K562 (cell line): ENCODE measurements around the gene MFAP5. TPM values are rescaled to one million over a fixed set of nuclear protein-coding genes. Genes with fewer than 3 reads are reported as not detected.

Experiments used
- C11orf30 ChIP-seq: fragments of 450-650 bp; IDR thresholded peaks from 2 replicates; pipeline ENCODE4 v1.6.1; 2016; ENCODE audit warnings: low read depth, mild to moderate bottlenecking
- E4F1 ChIP-seq: fragments of 250-450 bp; sonication (Bioruptor Pico); IDR thresholded peaks from 2 replicates; pipeline ENCODE4 v1.5.0; 2021; ENCODE audit warnings: mild to moderate bottlenecking, borderline replicate concordance
- MEF2D ChIP-seq: conservative IDR thresholded peaks from 2 replicates; pipeline ENCODE4 v1.6.1; 2016; ENCODE audit warnings: low read depth, missing genetic modification characterization, missing compliant biosample characterization
- NRF1 ChIP-seq, 2 experiments: fragments of 450-650 bp; IDR thresholded peaks in 1 of 2; conservative IDR thresholded peaks in 1 of 2; 2 replicates each; pipeline ENCODE4 v1.6.1; 2014; ENCODE audit warnings: mild to moderate bottlenecking in 2 of 2
- POLR2H ChIP-seq: IDR thresholded peaks from 2 replicates; pipeline ENCODE4 v1.6.1; 2016; ENCODE audit warnings: missing genetic modification characterization, low read depth, mild to moderate bottlenecking, control low read depth, missing compliant biosample characterization, moderate library complexity
- PURB ChIP-seq: sonication (generic); formaldehyde crosslinking; IDR thresholded peaks from 2 replicates; pipeline ENCODE4 v1.9.0; 2021; ENCODE audit warnings: low read depth, mild to moderate bottlenecking, missing genetic modification reagents
- SNIP1 ChIP-seq: fragments of 450-650 bp; IDR thresholded peaks from 2 replicates; pipeline ENCODE4 v1.7.1; 2017; ENCODE audit warnings: low read depth, mild to moderate bottlenecking
- SOX6 ChIP-seq: fragments of 450-650 bp; IDR thresholded peaks from 2 replicates; pipeline ENCODE4 v1.6.1; 2014; ENCODE audit warnings: mild to moderate bottlenecking
- TFE3 ChIP-seq: fragments of 450-650 bp; formaldehyde crosslinking; IDR thresholded peaks from 2 replicates; pipeline ENCODE4 v1.4.0; 2020; ENCODE audit warnings: mild to moderate bottlenecking, mixed read lengths
- ZBTB12 ChIP-seq: fragments of 250-450 bp; sonication (Bioruptor Pico); IDR thresholded peaks from 2 replicates; pipeline ENCODE4 v1.4.0; 2020
- ZBTB17 ChIP-seq: fragments of 450-650 bp; formaldehyde crosslinking; IDR thresholded peaks from 2 replicates; pipeline ENCODE4 v1.4.0; 2020; ENCODE audit warnings: mild to moderate bottlenecking
- ZNF121 ChIP-seq: sonication (generic); formaldehyde crosslinking; conservative IDR thresholded peaks from 2 replicates; pipeline ENCODE4 v1.8.0; 2022; ENCODE audit warnings: missing genetic modification reagents
- ZNF165 ChIP-seq: fragments of 250-450 bp; sonication (Bioruptor Pico); IDR thresholded peaks from 2 replicates; pipeline ENCODE4 v1.4.0; 2020; ENCODE audit warnings: borderline replicate concordance
- polyA plus RNA-seq, 8 experiments: library from polyadenylated mRNA; depleted of rRNA in 4 of 8; stranded (reverse) in 5 of 8; unstranded in 3 of 8; fragments of >200 nt; fragmentation: Nextera tagmentation in 2 of 8; fragmentation: Illumina TruSeq in 1 of 8; extraction: Ambion mirVana in 2 of 8; extraction: Trizol in 1 of 8; gene quantifications; 2 replicates each; pipeline versions ENCODE4 v1.2.1 to v1.2.3, GENCODE V29; 2011 to 2014; ENCODE audit warnings: inconsistent platforms in 1 of 8, missing spikeins in 1 of 8
- total RNA-seq, 7 experiments: library from RNA; depleted of rRNA in 6 of 7; stranded (reverse); fragments of >200 nt in 6 of 7; fragmentation: Illumina TruSeq in 2 of 7; extraction: Trizol in 2 of 7; gene quantifications; 2 replicates each; pipeline versions ENCODE4 v1.2.1 to v1.2.3, GENCODE V29; 2011 to 2021; ENCODE audit warnings: low replicate concordance in 1 of 7

Gene MFAP5
- total and polyA plus RNA-seq, 9 of the 15 experiments (the other 6 are each of a cell fraction or from before 2014, with no cell fraction given): not detected

- TF ChIP-seq TFE3 (CRISPR knock-in tag): no peak
- no peak for TF ChIP-seq C11orf30
- no peak for TF ChIP-seq ZNF121 (CRISPR knock-in tag)
- TF ChIP-seq MEF2D (tag): no peak
- TF ChIP-seq ZBTB17: no peak
- TF ChIP-seq NRF1 (conservative IDR thresholded peaks at IDR 0.05 in 1 of 2, IDR thresholded peaks at IDR 0.05 in 1 of 2): no peak
- TF ChIP-seq E4F1 (CRISPR knock-in tag): no peak
- TF ChIP-seq SOX6: no peak
- TF ChIP-seq POLR2H: no peak
- TF ChIP-seq PURB (CRISPR knock-in tag): no peak
- no peak for TF ChIP-seq SNIP1
- no peak for TF ChIP-seq ZNF165
- no peak for TF ChIP-seq ZBTB12 (CRISPR knock-in tag)
Observed at GRCh38 chr12:8698879-8699278, 36.3 kb upstream of the MFAP5 start (continued).
